ENCODE data around the gene RHEBL1. TPM values are rescaled to one million over a fixed set of nuclear protein-coding genes. Genes with fewer than 3 reads are reported as not detected.

RHEBL1 gene
- total RNA-seq, 2 donors from 2014 or later: 1.1 to 2.3 TPM

DNA sequence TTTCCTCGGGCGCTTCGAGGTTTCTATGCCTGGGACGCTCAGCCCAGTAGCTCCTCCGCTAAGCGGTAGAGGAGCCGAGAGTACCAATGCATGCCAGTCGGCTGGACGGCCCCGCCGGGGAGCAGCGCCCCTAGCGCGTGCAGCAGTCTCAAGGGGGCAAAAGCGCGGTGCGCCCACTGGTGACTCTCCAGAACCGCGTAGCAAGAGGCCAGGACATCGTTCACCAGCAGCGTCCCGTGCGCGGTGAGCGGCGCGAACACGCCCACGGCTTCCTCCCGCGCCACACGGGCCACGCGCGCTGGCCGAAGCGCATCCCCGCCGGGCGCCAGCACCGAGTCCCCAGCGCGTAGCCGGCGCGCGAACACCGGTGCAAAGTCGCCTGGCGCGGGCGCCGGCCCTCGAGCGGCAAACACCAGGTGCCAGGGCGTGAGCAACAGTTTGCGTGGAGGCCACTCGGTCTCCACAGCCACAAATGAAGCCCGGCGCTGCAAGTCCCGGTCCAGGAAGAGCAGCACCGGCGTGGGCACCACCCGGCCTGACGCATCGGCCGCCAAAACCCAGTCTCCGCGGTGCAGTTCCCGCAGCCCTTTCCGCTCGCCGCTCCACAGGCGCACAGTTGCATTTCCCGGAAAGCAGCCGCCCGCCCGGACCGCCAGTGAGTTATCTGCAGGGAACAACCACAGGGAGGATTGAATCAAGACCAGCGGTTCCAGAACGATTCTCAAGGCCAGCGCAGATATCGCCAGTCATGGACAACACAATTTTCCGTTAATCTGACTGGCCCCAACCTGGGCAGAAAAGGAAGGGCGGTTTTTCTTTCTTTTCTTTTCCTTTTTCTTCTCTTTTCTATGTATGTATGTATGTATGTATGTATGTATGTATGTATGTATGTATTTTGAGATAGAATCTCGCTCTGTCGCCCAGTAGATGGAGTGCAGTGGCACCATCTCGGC, 20.3 kb upstream of the RHEBL1 start:
- peak overlapping the region in 1 of 2 donors; percentile 15 for H3K4me3 ChIP-seq
- H3K27me3 ChIP-seq (replicated peaks; ENCODE audit: insufficient read depth): peaks cover 27% of the 10 kb centered on the region
- H3K27ac ChIP-seq: no peak overlapping the region
- 8% methylated on average over 46 of the region's 88 CpGs for WGBS
- no peak for DNase-seq (ENCODE audit: low spot score)
- H3K36me3 ChIP-seq: no peaks in the 10 kb centered on the region
- H3K4me1 ChIP-seq (replicated peaks): peaks cover 5% of the 10 kb centered on the region
- no peaks in the 10 kb centered on the region for H3K9me3 ChIP-seq
- TF ChIP-seq POLR2AphosphoS5 (IDR thresholded peaks at IDR 0.05) (no peak), POLR2A (IDR thresholded peaks at IDR 0.05) (no peak)
- TF ChIP-seq, protein P1, sequence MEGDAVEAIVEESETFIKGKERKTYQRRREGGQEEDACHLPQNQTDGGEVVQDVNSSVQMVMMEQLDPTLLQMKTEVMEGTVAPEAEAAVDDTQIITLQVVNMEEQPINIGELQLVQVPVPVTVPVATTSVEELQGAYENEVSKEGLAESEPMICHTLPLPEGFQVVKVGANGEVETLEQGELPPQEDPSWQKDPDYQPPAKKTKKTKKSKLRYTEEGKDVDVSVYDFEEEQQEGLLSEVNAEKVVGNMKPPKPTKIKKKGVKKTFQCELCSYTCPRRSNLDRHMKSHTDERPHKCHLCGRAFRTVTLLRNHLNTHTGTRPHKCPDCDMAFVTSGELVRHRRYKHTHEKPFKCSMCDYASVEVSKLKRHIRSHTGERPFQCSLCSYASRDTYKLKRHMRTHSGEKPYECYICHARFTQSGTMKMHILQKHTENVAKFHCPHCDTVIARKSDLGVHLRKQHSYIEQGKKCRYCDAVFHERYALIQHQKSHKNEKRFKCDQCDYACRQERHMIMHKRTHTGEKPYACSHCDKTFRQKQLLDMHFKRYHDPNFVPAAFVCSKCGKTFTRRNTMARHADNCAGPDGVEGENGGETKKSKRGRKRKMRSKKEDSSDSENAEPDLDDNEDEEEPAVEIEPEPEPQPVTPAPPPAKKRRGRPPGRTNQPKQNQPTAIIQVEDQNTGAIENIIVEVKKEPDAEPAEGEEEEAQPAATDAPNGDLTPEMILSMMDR (IDR thresholded peaks at IDR 0.05): no peak
- intact Hi-C loops (cut with DNase I): loop anchor here (2.0 to 10.0 kb wide), 3 partner anchors 31 to 145 kb away; partner anchors contain the start of gene TUBA1A

DNA sequence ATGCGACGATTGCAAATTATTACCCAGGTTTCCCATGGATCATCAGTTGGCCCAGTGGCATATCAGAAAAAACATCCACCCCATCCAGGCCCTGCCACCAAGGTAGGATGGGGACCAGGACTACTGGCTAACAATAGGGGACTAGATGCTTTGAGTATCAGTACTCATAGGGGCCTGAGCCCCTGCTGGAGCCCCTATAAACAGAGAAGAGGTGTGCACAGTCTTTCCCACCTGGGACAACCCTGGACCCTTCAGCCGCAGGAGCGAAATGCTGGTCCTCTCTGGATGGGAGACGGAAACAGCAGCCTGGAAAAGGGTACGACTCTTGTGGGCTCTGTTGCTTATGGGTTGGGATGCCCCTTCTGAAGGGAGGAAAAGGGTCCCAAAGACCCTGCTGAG, 19.2 kb upstream of the RHEBL1 start:
- no peak overlapping the region for H3K27ac ChIP-seq
- H3K27me3 ChIP-seq (replicated peaks; ENCODE audit: insufficient read depth): peaks cover 27% of the 10 kb centered on the region
- 69% methylated on average over 6 of the region's 6 CpGs for WGBS
- no peak for DNase-seq (ENCODE audit: low spot score)
- no peak overlapping the region for H3K4me3 ChIP-seq
- intact Hi-C loops (cut with DNase I): loop anchor here (2.0 to 10.0 kb wide), 3 partner anchors 32 to 146 kb away; partner anchors contain the start of gene TUBA1A
- TF ChIP-seq POLR2A (IDR thresholded peaks at IDR 0.05) (no peak), POLR2AphosphoS5 (IDR thresholded peaks at IDR 0.05) (no peak)
- TF ChIP-seq, protein P1 (IDR thresholded peaks at IDR 0.05): no peak
- peaks cover 5% of the 10 kb centered on the region for H3K4me1 ChIP-seq (replicated peaks)
- no peaks in the 10 kb centered on the region for H3K9me3 ChIP-seq
- H3K36me3 ChIP-seq: no peaks in the 10 kb centered on the region

DNA sequence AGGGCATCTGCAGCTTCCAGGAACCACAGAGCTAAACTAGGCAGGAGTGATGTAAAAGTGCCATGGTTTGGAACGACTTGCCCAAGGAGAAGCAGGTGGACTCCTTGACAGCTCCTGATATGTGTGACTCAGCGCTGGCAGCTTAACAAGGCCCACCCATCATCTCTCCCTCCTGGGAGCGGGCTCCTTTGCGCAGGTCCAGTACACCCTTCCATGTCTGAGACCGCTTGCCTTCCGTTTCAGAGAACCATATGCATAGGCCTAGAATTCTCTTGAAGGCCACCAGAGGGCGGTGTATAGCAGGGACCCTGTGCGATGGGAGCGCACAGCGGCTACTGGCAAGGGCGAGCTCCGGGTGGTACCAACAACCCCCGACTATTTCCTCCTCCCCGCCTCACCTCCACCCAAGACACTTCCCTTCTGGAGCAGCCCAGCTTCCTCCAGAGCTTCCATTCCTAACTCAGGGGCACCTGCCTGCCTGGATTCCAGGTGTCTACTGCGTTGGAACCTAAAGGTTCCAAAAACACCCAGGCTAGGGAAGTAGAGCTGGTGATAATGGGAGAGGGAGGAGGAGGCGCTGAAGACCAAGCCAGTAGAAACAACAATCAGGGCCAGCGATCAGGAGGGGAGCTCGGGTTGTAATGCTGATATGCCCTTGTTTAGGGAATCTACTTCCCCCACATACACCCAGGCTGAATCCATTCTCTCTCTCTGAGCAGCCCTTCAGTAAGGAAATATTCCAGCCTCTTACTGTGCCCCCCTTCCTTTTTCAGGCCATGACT, 18.6 kb upstream of the RHEBL1 start:
- DNase-seq (ENCODE audit: low spot score): peak; percentile 68
- Histone ChIP-seq H3K27ac (no peak overlapping the region), H3K36me3 (no peaks in the 10 kb centered on the region), H3K4me3 (no peak overlapping the region), H3K4me1 (replicated peaks) (peaks cover 5% of the 10 kb centered on the region), H3K27me3 (replicated peaks; ENCODE audit: insufficient read depth) (peaks cover 27% of the 10 kb centered on the region), H3K9me3 (no peaks in the 10 kb centered on the region)
- intact Hi-C loops (cut with DNase I): loop anchor here (2.0 to 10.0 kb wide), 3 partner anchors 32 to 146 kb away; partner anchors contain the start of gene TUBA1A
- WGBS: 2% methylated on average over 18 of the region's 18 CpGs
- TF ChIP-seq, protein P1 (IDR thresholded peaks at IDR 0.05): peak; percentile 68 to 88 (median 80)
- TF ChIP-seq POLR2A (IDR thresholded peaks at IDR 0.05) (no peak), POLR2AphosphoS5 (IDR thresholded peaks at IDR 0.05) (peak; percentile 76)

DNA sequence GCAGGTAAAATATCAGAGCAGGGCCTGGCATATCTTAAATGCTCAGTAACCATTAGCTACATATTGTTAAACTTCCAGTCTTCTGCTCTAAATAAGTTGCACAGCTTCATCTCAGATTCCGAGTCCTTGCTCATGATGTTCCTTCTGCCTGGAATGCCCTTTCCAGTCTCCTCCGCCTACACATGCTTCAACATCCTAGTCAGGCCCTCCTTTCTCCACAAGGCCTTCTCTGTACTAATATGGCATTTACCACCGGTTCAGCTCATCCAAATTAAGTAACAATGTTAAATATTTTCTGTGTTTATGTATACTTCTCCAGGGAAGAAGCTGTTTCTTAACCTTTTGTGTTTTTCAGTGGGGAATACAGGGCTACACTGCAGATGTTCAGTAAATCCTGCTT, 16.3 kb upstream of the RHEBL1 start:
- H3K36me3 ChIP-seq: no peaks in the 10 kb centered on the region
- peaks cover 5% of the 10 kb centered on the region for H3K4me1 ChIP-seq (replicated peaks)
- peaks cover 10% of the 10 kb centered on the region for H3K27me3 ChIP-seq (replicated peaks; ENCODE audit: insufficient read depth)
- 52% methylated on average over 3 of the region's 3 CpGs for WGBS
- H3K4me3 ChIP-seq: no peak overlapping the region
- intact Hi-C loops (cut with DNase I): loop anchor here (10.0 kb wide), 1 partner anchor 99 kb away; the partner anchor contains the start of gene TUBA1A
- TF ChIP-seq POLR2A (IDR thresholded peaks at IDR 0.05): no peak
- TF ChIP-seq POLR2AphosphoS5 (IDR thresholded peaks at IDR 0.05): no peak
- TF ChIP-seq, protein P1 (IDR thresholded peaks at IDR 0.05): no peak
- no peak for DNase-seq (ENCODE audit: low spot score)
- H3K9me3 ChIP-seq: no peaks in the 10 kb centered on the region
- H3K27ac ChIP-seq: no peak overlapping the region

All from prostate gland (tissue), 2 donors.